Thyroid gland (tissue), 4 donors: ENCODE results near the gene WDR70. TPM values are rescaled to one million over a fixed set of nuclear protein-coding genes. Genes with fewer than 3 reads are reported as not detected.
A peak's percentile ranks its signal among the peaks of the same experiment; 100 is the strongest.

Experiments
- DNase-seq, 2 donors: peaks; one replicate each; pipeline ENCODE4 v3.0.0-alpha.2; 2019
- H3K27ac ChIP-seq, 3 donors: fragments of 200-600 bp; sonication (generic); 1 replicate in 2 of 3; 2 replicates in 1 of 3; pipeline ENCODE4 v1.5.1; 2016 to 2019; ENCODE audit warnings: mild to moderate bottlenecking in 1 of 3, moderate library complexity in 1 of 3
- H3K27me3 ChIP-seq: fragments of 200-600 bp; sonication (generic); one replicate; pipeline ENCODE4 v1.5.1; 2019
- H3K36me3 ChIP-seq, 2 donors: fragments of 200-600 bp; sonication (generic); one replicate each; pipeline ENCODE4 v1.5.1; 2016 to 2019
- H3K4me1 ChIP-seq, 2 donors: fragments of 200-600 bp; sonication (generic); one replicate each; pipeline ENCODE4 v1.5.1; 2017 to 2019
- H3K4me3 ChIP-seq, 3 donors: fragments of 200-600 bp; sonication (generic); replicated peaks in 1 of 3; 1 replicate in 2 of 3; 2 replicates in 1 of 3; pipeline ENCODE4 v1.5.1; 2016; ENCODE audit warnings: mild to moderate bottlenecking in 1 of 3
- H3K9me3 ChIP-seq: fragments of 200-600 bp; sonication (generic); one replicate; pipeline ENCODE4 v1.5.1; 2017
- CTCF ChIP-seq, 6 experiments: fragments of 200-600 bp in 3 of 6; fragments of 450-650 bp in 3 of 6; sonication (generic) in 3 of 6; IDR thresholded peaks; one replicate each; pipeline ENCODE4 v1.5.1; 2016 to 2019; ENCODE audit warnings: antibody characterized with exemption in 6 of 6, mild to moderate bottlenecking in 2 of 6, inconsistent platforms in 1 of 6, moderate library complexity in 1 of 6
- POLR2A ChIP-seq, 2 donors: fragments of 450-650 bp; IDR thresholded peaks; one replicate each; pipeline ENCODE4 v1.6.1; 2017; ENCODE audit warnings: antibody characterized with exemption in 2 of 2, mild to moderate bottlenecking in 2 of 2, moderate library complexity in 1 of 2
- WGBS, 2 donors: methylation state at CpG; one replicate each; pipeline ENCODE4 v1.1.5; 2017; 5-methylcytosine and 5-hydroxymethylcytosine counted together
- intact Hi-C: fragments of 100-400 bp; cut with DNase I; formaldehyde crosslinking; loops from one replicate; pipeline ENCODE4 v1.15.1; 2023
- total RNA-seq, 4 donors: library from RNA; depleted of rRNA; stranded (reverse); fragments of >200 nt; gene quantifications; one replicate each; pipeline ENCODE4 v1.2.3, GENCODE V29; 2016

Gene WDR70
- total RNA-seq, 4 donors from 2014 or later: 31.3 to 103 (median 33.5) TPM

GRCh38 chr5:37495668-37496347 is 116.7 kb downstream of the WDR70 start:
- H3K4me1 ChIP-seq: peaks cover 11 to 12% of the 10 kb centered on the region in 2 donors
- no peaks in the 10 kb centered on the region for H3K36me3 ChIP-seq
- peak overlapping the region; percentile 53 to 76 (median 63) for H3K27ac ChIP-seq
- peak in 1 of 2 donors; percentile 5 for DNase-seq
- intact Hi-C loops: no loop called here
- TF ChIP-seq CTCF (IDR thresholded peaks at IDR 0.05) (no peak), POLR2A (IDR thresholded peaks at IDR 0.05) (no peak)
- H3K4me3 ChIP-seq: no peak overlapping the region
- no peaks in the 10 kb centered on the region for H3K9me3 ChIP-seq
- WGBS, 2 donors: 88 to 90% methylated on average over 3 of the region's 3 CpGs
- H3K27me3 ChIP-seq: no peaks in the 10 kb centered on the region

DNA sequence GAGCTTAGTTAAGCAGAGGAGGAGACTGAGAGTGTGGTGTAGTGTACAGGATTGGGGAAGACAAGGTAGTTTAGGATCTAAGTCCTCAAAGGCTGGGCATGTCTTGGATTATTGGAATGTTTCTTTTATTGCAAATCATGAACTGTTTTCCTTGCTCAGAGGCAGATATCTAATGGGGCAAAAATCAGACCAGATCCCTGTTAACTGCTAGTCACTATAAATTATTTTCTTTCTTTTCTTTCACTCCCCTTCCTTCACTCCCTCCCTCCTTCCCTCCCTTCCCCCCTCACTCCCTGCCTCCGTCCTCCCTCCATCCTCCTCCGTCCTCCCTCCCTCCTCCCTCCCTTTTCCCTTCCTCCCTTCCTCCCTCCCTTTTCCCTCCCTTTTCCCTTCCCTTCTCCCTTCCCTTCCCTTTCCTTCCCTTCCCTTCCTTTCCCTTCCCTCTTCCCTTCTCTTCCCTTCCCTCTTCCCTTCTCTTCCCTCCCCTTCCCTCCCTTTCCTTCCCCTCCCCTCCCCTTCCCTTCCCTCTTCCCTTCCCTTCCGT is 117.9 kb downstream of the WDR70 start:
- DNase-seq: no peak
- Histone ChIP-seq H3K9me3 (no peaks in the 10 kb centered on the region), H3K4me3 (no peak overlapping the region), H3K27ac (peak overlapping the region in 1 of 3 donors; percentile 76), H3K27me3 (no peaks in the 10 kb centered on the region), H3K4me1 (peaks cover 11 to 12% of the 10 kb centered on the region in 2 donors), H3K36me3 (no peaks in the 10 kb centered on the region)
- WGBS, 2 donors: 92 to 96% methylated on average over 3 of the region's 3 CpGs
- TF ChIP-seq CTCF (IDR thresholded peaks at IDR 0.05): no peak
- TF ChIP-seq POLR2A (IDR thresholded peaks at IDR 0.05): no peak
- intact Hi-C loops: no loop called here

- no peak for DNase-seq
- H3K4me3 ChIP-seq: no peak overlapping the region
- no peaks in the 10 kb centered on the region for H3K36me3 ChIP-seq
- 95 to 100% methylated on average over 1 of the region's 1 CpG for whole genome bisulfite sequencing, 2 donors
- no peaks in the 10 kb centered on the region for H3K4me1 ChIP-seq
- no peaks in the 10 kb centered on the region for H3K27me3 ChIP-seq
- no peak overlapping the region for H3K27ac ChIP-seq
- no peaks in the 10 kb centered on the region for H3K9me3 ChIP-seq
- TF ChIP-seq CTCF (IDR thresholded peaks at IDR 0.05) (no peak), POLR2A (IDR thresholded peaks at IDR 0.05) (no peak)
- intact Hi-C loops: no loop called here
These were observed 122.0 kb downstream of the WDR70 start for GRCh38 chr5:37501152-37501551.

DNA sequence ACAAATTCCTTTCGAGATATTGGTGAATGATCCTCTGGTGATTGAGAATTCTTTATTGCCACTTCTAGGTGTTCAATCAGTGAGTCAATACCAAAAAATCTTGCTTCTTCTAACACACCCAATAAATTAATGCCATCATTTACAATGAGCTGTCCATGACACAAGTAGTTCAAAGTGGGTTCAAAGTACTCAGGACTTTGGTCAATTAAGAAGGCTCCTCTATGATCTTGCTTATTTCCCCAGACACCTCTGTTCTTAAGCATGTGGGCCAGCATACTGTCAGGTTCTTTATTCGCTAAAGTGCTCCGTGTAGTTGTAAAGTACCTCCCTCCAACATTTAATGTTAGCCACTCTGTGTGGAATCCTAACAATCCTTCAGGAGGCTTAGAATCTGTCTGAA is 127.1 kb downstream of the WDR70 start:
- no peak for TF ChIP-seq POLR2A (IDR thresholded peaks at IDR 0.05)
- no peak for TF ChIP-seq CTCF (IDR thresholded peaks at IDR 0.05)

DNA sequence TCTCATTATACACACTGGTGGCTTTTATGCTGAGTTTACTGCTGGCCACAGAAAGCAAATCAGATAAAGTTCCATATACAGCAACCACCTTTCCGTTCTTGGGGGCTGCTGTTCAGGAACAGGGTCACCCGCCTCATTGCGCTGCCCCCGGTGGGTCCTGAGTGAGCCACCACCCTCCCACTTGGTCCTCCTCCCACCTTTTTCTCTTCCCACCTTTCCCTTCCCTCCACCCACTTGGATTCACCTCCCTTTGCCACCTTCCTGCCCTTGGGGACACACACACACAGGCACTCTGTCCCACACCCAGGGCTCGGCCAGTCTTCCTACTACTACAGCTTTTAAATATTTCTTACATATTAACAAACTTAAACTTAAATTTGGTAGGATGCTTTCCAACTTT is 127.6 kb downstream of the WDR70 start:
- intact Hi-C loops: no loop called here
- Histone ChIP-seq H3K4me3 (no peak overlapping the region), H3K9me3 (no peaks in the 10 kb centered on the region), H3K4me1 (no peaks in the 10 kb centered on the region), H3K27ac (no peak overlapping the region), H3K36me3 (no peaks in the 10 kb centered on the region), H3K27me3 (no peaks in the 10 kb centered on the region)
- no peak for DNase-seq
- WGBS, 2 donors: 96 to 99% methylated on average over 5 of the region's 5 CpGs
- TF ChIP-seq POLR2A (IDR thresholded peaks at IDR 0.05): no peak
- TF ChIP-seq CTCF (IDR thresholded peaks at IDR 0.05): no peak

More for the DNA sequence above, 127.1 kb downstream of the WDR70 start:
- Histone ChIP-seq H3K4me3 (no peak overlapping the region), H3K27me3 (no peaks in the 10 kb centered on the region), H3K27ac (no peak overlapping the region), H3K4me1 (no peaks in the 10 kb centered on the region), H3K9me3 (no peaks in the 10 kb centered on the region), H3K36me3 (no peaks in the 10 kb centered on the region)
- intact Hi-C loops: no loop called here
- no peak for DNase-seq
- 95 to 96% methylated on average over 3 of the region's 3 CpGs for WGBS, 2 donors
